ENCODE data around the gene PLA2G4E.

Gene PLA2G4E

DNA sequence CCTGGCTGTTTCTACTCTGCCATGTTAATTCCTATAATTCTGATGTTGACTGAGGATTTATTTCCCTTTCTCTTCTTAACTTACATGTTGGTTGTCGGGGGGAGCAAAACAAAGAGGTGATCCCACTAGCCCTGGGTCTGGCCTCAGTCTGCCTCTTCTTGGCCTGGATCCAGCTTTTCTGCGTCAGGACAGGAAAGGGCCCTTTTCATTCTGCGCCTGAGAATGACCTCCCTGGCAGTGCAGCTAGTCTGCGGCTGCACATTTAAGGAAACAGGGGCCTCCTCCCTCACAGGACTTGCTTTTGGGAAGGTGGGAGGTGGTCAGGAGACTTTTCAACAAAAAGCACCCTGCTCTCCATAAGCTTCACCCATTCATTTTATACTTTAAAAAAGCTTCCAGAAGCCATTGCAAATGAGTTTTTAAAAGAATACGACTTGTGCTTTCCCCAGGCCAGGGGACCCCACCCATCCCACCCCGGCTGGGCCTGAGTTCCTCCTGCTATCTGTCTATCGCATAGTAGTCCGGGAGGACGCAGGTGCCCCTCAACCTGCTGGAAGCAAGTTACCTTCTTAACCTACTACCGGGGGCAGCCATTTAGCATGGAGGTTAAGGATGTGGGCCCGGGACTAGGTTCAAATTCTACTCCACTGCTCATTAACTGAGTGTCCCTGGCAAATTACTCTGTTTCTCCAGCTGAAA is 27.2 kb downstream of the PLA2G4E start:
- H3K27me3 ChIP-seq (ENCODE audit: control insufficient read depth, insufficient read depth, low read length, poor library complexity, severe bottlenecking), result no peaks in the 10 kb centered on the region
- peaks cover 10% of the 10 kb centered on the region for H3K4me1 ChIP-seq (ENCODE audit: control insufficient read depth, insufficient read depth, low read length)
- H3K36me3 ChIP-seq (ENCODE audit: control insufficient read depth, insufficient read depth, low read length), result no peaks in the 10 kb centered on the region
- no peaks in the 10 kb centered on the region for H3K9me3 ChIP-seq (ENCODE audit: control insufficient read depth, low read length)
- WGBS, 2 experiments, result 92 to 96% methylated on average over 11 of the region's 11 CpGs
- H3K4me3 ChIP-seq (ENCODE audit: insufficient read depth, low read depth, low read length), result no peak overlapping the region
- no peak overlapping the region for H3K27ac ChIP-seq (ENCODE audit: insufficient read depth, low read depth, low read length, poor library complexity, severe bottlenecking)

DNA sequence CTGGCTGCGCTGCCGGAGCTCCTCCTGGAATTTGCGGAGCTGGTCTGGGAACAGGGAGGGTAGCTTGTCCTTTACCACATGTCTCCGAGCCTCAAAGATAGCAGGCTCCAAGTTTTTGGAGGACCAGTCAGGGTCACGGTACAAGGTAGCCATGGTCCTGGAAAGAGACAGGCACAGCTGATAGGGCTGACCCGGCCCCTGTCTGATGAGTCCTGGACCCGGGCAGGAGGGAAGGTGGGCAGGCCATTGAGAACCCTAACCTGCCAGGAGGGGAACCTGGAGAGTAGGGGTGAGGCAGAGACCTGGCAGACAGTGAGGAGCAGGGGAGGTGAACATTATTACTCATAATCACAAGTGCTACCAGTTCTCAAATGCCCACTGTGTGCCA is 28.0 kb downstream of the PLA2G4E start:
- WGBS, 2 experiments, result 95% methylated on average over 7 of the region's 7 CpGs
- Histone ChIP-seq H3K4me1 (ENCODE audit: control insufficient read depth, insufficient read depth, low read length) (peaks cover 10% of the 10 kb centered on the region), H3K27ac (ENCODE audit: insufficient read depth, low read depth, low read length, poor library complexity, severe bottlenecking) (no peak overlapping the region), H3K9me3 (ENCODE audit: control insufficient read depth, low read length) (no peaks in the 10 kb centered on the region), H3K27me3 (ENCODE audit: control insufficient read depth, insufficient read depth, low read length, poor library complexity, severe bottlenecking) (no peaks in the 10 kb centered on the region), H3K36me3 (ENCODE audit: control insufficient read depth, insufficient read depth, low read length) (no peaks in the 10 kb centered on the region), H3K4me3 (ENCODE audit: insufficient read depth, low read depth, low read length) (no peak overlapping the region)

DNA sequence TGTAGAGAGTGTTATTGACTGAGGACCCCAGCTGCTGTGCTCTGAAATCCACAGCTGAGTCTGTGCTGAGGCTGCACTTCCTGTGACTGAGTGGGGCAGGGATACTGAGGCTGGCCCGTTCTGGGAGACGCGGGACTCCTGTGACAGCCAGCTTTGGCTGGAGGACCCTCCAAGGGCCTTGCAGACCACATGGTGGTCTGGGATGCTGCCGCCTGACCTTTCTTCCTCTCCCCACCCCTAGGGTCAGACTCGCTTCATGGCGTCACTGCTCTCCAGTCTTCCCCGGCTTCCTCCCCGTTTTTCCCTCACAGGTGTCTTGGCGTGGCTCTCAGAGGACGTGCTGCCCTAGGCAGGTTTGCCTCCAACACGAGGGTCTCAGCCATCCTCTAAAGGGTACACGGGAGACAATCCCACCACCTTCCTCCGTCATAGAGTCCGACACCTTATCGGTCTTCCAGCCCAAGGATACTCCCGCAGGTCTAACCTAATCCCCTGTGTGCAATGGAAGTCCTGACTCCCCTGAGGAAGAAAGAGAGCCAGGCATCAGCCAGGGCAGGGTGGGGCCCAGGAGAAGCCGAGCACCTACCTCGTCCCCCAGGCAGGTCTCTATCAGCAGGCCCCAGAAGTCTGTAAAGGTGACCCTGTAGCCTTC is 28.6 kb downstream of the PLA2G4E start:
- 91 to 92% methylated on average over 18 of the region's 18 CpGs for WGBS, 2 experiments
- H3K36me3 ChIP-seq (ENCODE audit: control insufficient read depth, insufficient read depth, low read length), result no peaks in the 10 kb centered on the region
- no peak overlapping the region for H3K4me3 ChIP-seq (ENCODE audit: insufficient read depth, low read depth, low read length)
- peaks cover 10% of the 10 kb centered on the region for H3K4me1 ChIP-seq (ENCODE audit: control insufficient read depth, insufficient read depth, low read length)
- H3K27ac ChIP-seq (ENCODE audit: insufficient read depth, low read depth, low read length, poor library complexity, severe bottlenecking), result no peak overlapping the region
- no peaks in the 10 kb centered on the region for H3K9me3 ChIP-seq (ENCODE audit: control insufficient read depth, low read length)
- no peaks in the 10 kb centered on the region for H3K27me3 ChIP-seq (ENCODE audit: control insufficient read depth, insufficient read depth, low read length, poor library complexity, severe bottlenecking)

DNA sequence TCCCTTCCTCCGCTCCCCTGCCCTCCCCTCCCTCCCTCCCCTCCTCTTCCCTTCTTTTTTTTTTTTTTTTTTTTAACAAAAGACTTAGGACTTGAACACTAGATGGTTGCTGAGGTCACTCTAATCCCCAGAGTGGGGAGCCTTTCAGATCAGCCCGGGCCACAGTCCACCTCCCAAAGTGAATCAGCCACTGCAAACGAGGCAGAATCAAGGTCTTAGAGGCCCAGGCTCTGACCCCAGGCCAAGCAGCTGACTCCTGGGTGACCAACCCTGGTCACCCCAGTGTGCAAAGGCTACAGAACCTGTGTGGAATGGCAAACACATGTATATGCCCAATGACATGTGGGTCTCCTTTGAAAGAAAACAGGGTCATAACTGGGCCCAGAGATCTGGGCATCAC is 30.2 kb downstream of the PLA2G4E start:
- Histone ChIP-seq H3K27me3 (ENCODE audit: control insufficient read depth, insufficient read depth, low read length, poor library complexity, severe bottlenecking) (no peaks in the 10 kb centered on the region), H3K27ac (ENCODE audit: insufficient read depth, low read depth, low read length, poor library complexity, severe bottlenecking) (no peak overlapping the region), H3K36me3 (ENCODE audit: control insufficient read depth, insufficient read depth, low read length) (no peaks in the 10 kb centered on the region), H3K4me1 (ENCODE audit: control insufficient read depth, insufficient read depth, low read length) (peaks cover 10% of the 10 kb centered on the region), H3K4me3 (ENCODE audit: insufficient read depth, low read depth, low read length) (no peak overlapping the region), H3K9me3 (ENCODE audit: control insufficient read depth, low read length) (no peaks in the 10 kb centered on the region)
- WGBS, 2 experiments, result 38 to 44% methylated on average over 2 to 3 of the region's 3 CpGs

DNA sequence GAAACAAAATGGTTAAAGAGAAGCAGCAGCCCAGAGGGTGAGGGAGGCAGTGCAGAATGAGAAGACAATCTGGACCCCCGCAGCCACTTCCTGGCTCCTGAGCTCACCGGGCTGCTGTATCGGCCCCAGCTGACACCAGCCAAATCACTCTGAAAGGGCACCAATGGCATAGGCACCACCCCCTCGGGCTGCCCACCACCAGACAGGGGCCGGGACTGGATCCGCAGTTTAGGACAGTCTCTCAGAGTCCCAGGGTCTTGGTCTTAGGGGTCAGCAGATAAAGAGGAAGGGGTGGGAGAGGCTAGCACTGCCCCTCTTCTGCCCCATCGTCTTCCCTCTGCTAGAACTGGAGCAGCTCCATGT is 30.6 kb downstream of the PLA2G4E start:
- Histone ChIP-seq H3K36me3 (ENCODE audit: control insufficient read depth, insufficient read depth, low read length) (no peaks in the 10 kb centered on the region), H3K4me1 (ENCODE audit: control insufficient read depth, insufficient read depth, low read length) (peaks cover 10% of the 10 kb centered on the region), H3K9me3 (ENCODE audit: control insufficient read depth, low read length) (no peaks in the 10 kb centered on the region), H3K27me3 (ENCODE audit: control insufficient read depth, insufficient read depth, low read length, poor library complexity, severe bottlenecking) (no peaks in the 10 kb centered on the region), H3K27ac (ENCODE audit: insufficient read depth, low read depth, low read length, poor library complexity, severe bottlenecking) (no peak overlapping the region), H3K4me3 (ENCODE audit: insufficient read depth, low read depth, low read length) (no peak overlapping the region)
- WGBS, 2 experiments, result 65 to 74% methylated on average over 6 to 7 of the region's 7 CpGs

DNA sequence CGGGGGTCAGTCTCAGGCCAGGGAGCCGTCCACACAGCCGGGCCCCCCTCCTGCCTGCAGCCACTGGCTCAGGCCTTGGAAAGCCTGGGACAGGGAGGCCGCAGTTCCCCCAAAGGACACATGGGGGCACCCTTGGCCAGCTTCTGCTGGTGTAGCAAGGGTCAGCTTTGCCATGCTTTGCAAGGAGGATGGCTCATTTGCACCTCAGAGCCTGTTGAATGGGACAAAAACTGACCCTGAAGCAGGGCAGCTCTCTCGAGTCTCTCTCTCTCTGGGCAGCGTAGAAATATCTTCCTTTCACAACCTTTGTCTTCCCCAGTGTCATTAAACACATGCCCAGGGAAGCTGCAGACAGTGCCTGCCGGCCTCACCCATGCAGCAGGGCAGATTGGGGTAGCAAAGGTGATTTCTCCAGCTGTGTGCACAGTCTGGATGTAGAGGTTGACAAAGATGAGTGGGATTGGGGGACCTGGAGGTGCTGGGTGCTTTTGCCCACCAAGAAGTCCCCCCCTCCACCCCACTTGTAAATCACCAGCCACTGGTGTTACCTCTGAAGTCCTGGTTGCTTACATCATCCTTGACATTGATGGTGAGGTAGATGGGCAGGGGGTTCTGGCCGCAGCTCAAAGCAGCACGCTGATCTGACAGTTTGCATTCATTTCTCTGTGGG is 31.1 kb downstream of the PLA2G4E start:
- Histone ChIP-seq H3K27me3 (ENCODE audit: control insufficient read depth, insufficient read depth, low read length, poor library complexity, severe bottlenecking) (no peaks in the 10 kb centered on the region), H3K36me3 (ENCODE audit: control insufficient read depth, insufficient read depth, low read length) (no peaks in the 10 kb centered on the region), H3K4me3 (ENCODE audit: insufficient read depth, low read depth, low read length) (no peak overlapping the region), H3K27ac (ENCODE audit: insufficient read depth, low read depth, low read length, poor library complexity, severe bottlenecking) (no peak overlapping the region), H3K4me1 (ENCODE audit: control insufficient read depth, insufficient read depth, low read length) (peaks cover 10% of the 10 kb centered on the region), H3K9me3 (ENCODE audit: control insufficient read depth, low read length) (no peaks in the 10 kb centered on the region)
- WGBS, 2 experiments, result 24 to 33% methylated on average over 9 of the region's 9 CpGs

DNA sequence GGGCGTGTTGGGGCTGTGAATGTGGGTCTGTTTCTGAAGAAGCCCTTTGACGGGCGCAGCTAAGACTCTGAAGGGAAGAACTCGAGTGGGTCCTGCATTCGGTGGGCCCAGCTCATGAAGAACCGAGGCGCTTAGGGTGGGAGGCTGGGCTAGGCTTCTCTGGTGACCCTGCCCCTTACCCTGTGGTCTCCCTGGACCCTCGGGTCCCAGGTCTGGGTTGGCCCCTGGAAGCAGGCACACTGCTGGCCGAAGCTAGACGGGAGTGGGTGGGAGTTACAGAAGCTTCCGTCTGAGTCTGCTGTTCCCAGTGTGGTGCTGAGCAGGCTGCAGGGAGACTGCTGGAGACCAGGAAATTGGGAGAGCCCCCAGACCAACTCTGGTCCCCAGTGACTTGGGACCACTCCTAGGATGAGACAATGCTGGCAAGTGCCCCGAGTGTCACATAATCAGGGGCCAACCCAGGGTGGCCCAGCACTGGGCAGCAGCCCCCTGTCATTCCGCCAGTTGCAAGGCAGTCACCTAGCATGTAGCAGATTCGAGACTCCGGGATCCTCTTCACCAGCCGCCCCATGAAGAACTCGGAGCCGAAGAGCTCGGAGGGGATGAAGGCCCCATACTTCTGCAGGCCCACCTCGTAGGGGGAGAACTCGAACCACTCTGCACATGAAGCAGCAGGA is 31.8 kb downstream of the PLA2G4E start:
- WGBS, 2 experiments, result 77 to 79% methylated on average over 21 of the region's 21 CpGs
- Histone ChIP-seq H3K4me1 (ENCODE audit: control insufficient read depth, insufficient read depth, low read length) (peaks cover 10% of the 10 kb centered on the region), H3K4me3 (ENCODE audit: insufficient read depth, low read depth, low read length) (no peak overlapping the region), H3K36me3 (ENCODE audit: control insufficient read depth, insufficient read depth, low read length) (no peaks in the 10 kb centered on the region), H3K27ac (ENCODE audit: insufficient read depth, low read depth, low read length, poor library complexity, severe bottlenecking) (no peak overlapping the region), H3K27me3 (ENCODE audit: control insufficient read depth, insufficient read depth, low read length, poor library complexity, severe bottlenecking) (no peaks in the 10 kb centered on the region), H3K9me3 (ENCODE audit: control insufficient read depth, low read length) (no peaks in the 10 kb centered on the region)

DNA sequence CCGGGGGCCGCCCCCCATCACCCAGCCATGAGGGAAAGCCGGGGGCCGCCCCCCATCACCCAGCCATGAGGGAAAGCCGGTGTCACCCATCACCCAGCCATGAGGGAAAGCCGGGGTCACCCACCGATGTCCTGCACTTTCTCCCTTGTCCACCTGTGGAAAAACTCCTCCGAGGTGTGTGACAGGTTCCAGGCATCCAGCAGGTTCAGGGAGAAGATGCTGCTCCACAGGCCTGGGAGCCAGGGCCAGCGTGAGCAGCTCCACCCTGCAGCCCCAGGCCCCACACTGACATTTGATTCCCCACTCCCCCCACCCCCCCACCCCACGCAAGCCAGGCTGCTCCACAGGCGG is 32.9 kb downstream of the PLA2G4E start:
- Histone ChIP-seq H3K27me3 (ENCODE audit: control insufficient read depth, insufficient read depth, low read length, poor library complexity, severe bottlenecking) (no peaks in the 10 kb centered on the region), H3K4me1 (ENCODE audit: control insufficient read depth, insufficient read depth, low read length) (peaks cover 10% of the 10 kb centered on the region), H3K9me3 (ENCODE audit: control insufficient read depth, low read length) (no peaks in the 10 kb centered on the region), H3K36me3 (ENCODE audit: control insufficient read depth, insufficient read depth, low read length) (no peaks in the 10 kb centered on the region), H3K4me3 (ENCODE audit: insufficient read depth, low read depth, low read length) (no peak overlapping the region), H3K27ac (ENCODE audit: insufficient read depth, low read depth, low read length, poor library complexity, severe bottlenecking) (no peak overlapping the region)
- 85 to 91% methylated on average over 9 to 10 of the region's 11 CpGs for WGBS, 2 experiments

DNA sequence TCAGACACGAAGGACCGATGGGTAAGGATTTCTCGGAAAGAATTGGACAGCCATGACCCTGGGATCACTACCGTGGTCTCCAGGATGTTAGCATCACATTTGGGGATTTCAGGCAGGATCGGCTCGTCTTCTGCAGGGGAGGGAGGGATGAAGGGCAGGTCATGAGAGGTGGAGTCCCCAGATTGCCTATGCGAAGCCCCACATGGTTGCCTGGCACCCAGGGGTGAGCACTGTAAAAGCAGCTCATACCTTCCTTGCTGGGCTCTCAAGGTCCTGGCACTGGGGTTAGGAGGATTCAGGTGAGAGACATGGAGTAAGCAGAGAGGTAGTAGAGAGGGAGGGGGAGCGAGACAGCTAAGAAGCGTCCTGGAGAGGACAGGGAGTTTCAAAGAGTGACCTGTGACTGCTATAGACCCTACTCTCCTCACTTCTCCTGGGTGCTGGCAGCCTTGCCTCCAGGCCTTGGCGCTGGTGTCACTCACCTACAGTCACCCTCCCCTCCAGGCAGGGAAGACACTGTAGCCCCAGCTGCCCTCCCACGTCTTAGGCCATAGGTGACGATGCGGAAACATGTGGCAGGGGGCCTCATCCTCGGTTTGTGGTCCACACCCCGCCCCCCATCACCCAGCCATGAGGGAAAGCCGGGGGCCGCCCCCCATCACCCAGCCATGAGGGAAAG is 33.5 kb downstream of the PLA2G4E start:
- Histone ChIP-seq H3K27me3 (ENCODE audit: control insufficient read depth, insufficient read depth, low read length, poor library complexity, severe bottlenecking) (no peaks in the 10 kb centered on the region), H3K4me1 (ENCODE audit: control insufficient read depth, insufficient read depth, low read length) (peaks cover 10% of the 10 kb centered on the region), H3K9me3 (ENCODE audit: control insufficient read depth, low read length) (no peaks in the 10 kb centered on the region), H3K27ac (ENCODE audit: insufficient read depth, low read depth, low read length, poor library complexity, severe bottlenecking) (no peak overlapping the region), H3K4me3 (ENCODE audit: insufficient read depth, low read depth, low read length) (no peak overlapping the region), H3K36me3 (ENCODE audit: control insufficient read depth, insufficient read depth, low read length) (no peaks in the 10 kb centered on the region)
- 88 to 89% methylated on average over 16 to 17 of the region's 17 CpGs for WGBS, 2 experiments

Measured in ectodermal cell (in vitro differentiated cells).